ENCODE results near the gene ANO5. TPM values are rescaled to one million over a fixed set of nuclear protein-coding genes. Genes with fewer than 3 reads are reported as not detected.
A peak's percentile ranks its signal among the peaks of the same experiment; 100 is the strongest.

The ANO5 gene
- total RNA-seq, 1 experiment from 2014 or later = not detected

DNA sequence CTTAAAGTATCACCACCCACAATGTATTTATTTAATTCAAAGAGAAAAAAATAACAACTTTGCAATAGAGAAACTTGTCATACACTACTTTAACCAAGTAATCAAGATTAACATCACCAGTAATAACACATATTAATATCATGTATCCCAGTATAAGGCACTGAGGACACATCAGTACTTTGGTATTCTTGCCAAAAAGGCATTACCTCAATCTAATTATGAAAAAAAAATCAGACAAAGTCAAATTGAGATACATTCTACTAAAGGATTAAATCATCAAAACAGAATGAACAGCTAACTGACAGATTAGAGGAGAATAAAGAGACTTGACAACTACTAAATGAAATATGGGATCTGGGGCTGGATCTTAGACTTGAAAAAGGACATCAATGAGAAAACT, 109.5 kb downstream of the ANO5 start:
- no peak overlapping the region for H3K27ac Mint-ChIP-seq (ENCODE audit: unreplicated experiment)
- no peaks in the 10 kb centered on the region for H3K9me3 ChIP-seq
- H3K4me3 ChIP-seq (ENCODE audit: low read depth, low read length) = no peak overlapping the region
- H3K4me3 Mint-ChIP-seq (ENCODE audit: unreplicated experiment) = no peak overlapping the region
- TF ChIP-seq, protein P1, sequence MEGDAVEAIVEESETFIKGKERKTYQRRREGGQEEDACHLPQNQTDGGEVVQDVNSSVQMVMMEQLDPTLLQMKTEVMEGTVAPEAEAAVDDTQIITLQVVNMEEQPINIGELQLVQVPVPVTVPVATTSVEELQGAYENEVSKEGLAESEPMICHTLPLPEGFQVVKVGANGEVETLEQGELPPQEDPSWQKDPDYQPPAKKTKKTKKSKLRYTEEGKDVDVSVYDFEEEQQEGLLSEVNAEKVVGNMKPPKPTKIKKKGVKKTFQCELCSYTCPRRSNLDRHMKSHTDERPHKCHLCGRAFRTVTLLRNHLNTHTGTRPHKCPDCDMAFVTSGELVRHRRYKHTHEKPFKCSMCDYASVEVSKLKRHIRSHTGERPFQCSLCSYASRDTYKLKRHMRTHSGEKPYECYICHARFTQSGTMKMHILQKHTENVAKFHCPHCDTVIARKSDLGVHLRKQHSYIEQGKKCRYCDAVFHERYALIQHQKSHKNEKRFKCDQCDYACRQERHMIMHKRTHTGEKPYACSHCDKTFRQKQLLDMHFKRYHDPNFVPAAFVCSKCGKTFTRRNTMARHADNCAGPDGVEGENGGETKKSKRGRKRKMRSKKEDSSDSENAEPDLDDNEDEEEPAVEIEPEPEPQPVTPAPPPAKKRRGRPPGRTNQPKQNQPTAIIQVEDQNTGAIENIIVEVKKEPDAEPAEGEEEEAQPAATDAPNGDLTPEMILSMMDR (IDR thresholded peaks at IDR 0.05; ENCODE audit: insufficient read depth in 1 of 2, low read depth in 1 of 2, low read length in 1 of 2, severe bottlenecking in 1 of 2, unreplicated experiment in 1 of 2) = no peak
- H3K4me1 ChIP-seq = no peaks in the 10 kb centered on the region
- intact Hi-C loops (cut with micrococcal nuclease; ENCODE audit: unreplicated experiment) = no loop called here
- no peaks in the 10 kb centered on the region for H3K36me3 Mint-ChIP-seq (ENCODE audit: insufficient read depth, unreplicated experiment)
- H3K27me3 ChIP-seq (replicated peaks; ENCODE audit: control insufficient read depth, insufficient read depth, low read length) = no peaks in the 10 kb centered on the region
- ChIA-PET POLR2A (no interaction called here), CTCF (no interaction called here)
- no peaks in the 10 kb centered on the region for H3K9me3 Mint-ChIP-seq (ENCODE audit: unreplicated experiment)
- no peak for DNase-seq
- H3K4me1 Mint-ChIP-seq (ENCODE audit: low read depth, unreplicated experiment) = no peaks in the 10 kb centered on the region
- no TSS peak for BruUV-seq (replicated peaks)
- peaks cover 3% of the 10 kb centered on the region for H3K27me3 Mint-ChIP-seq (ENCODE audit: insufficient read depth, unreplicated experiment)
- H3K36me3 ChIP-seq (ENCODE audit: control insufficient read depth, insufficient read depth, low read length) = no peaks in the 10 kb centered on the region

DNA sequence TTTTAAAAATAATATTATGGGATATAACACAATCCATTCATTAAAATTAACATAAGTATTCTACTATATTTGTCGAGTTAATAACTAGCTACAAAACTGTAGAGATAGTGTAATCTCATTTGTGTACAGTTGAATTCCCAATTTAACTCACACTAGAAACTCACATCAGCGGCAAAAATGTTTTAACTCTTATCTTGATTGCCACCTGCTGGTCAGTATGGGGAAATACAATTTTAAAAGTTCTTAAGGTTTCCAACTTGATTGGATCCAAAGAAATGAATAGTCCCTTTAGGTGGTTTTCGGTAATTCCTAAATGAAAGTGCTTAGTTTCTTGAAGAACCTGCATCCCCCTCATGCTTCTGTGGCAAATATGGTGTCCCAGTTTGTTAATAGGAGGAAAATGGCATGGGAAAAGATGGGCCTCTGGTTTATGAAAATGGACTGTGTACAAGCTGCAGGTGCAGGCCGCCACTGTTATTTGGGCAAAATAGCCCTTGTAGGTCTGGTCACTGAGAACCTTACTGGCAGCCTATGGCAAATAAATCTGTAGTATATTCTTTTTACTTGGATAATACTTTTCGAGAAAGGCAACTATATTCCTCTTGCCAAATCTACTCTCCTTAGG, 111.6 kb downstream of the ANO5 start:
- no TSS peak for BruUV-seq (replicated peaks)
- TF ChIP-seq, protein P1 (IDR thresholded peaks at IDR 0.05; ENCODE audit: insufficient read depth in 1 of 2, low read depth in 1 of 2, low read length in 1 of 2, severe bottlenecking in 1 of 2, unreplicated experiment in 1 of 2) = peak; percentile 53 to 75
- ChIA-PET POLR2A (no interaction called here), CTCF (interaction anchor here (0.5 to 0.6 kb wide), 2 partner anchors 60 to 135 kb away, joined by 3 read pairs; no protein-coding TSS in a partner anchor)
- no peak overlapping the region for H3K27ac Mint-ChIP-seq (ENCODE audit: unreplicated experiment)
- H3K27me3 Mint-ChIP-seq (ENCODE audit: insufficient read depth, unreplicated experiment) = peaks cover 3% of the 10 kb centered on the region
- H3K4me3 Mint-ChIP-seq (ENCODE audit: unreplicated experiment) = no peak overlapping the region
- Histone ChIP-seq H3K4me1 (no peaks in the 10 kb centered on the region), H3K9me3 (no peaks in the 10 kb centered on the region), H3K4me3 (ENCODE audit: low read depth, low read length) (no peak overlapping the region), H3K27me3 (replicated peaks; ENCODE audit: control insufficient read depth, insufficient read depth, low read length) (no peaks in the 10 kb centered on the region), H3K36me3 (ENCODE audit: control insufficient read depth, insufficient read depth, low read length) (no peaks in the 10 kb centered on the region)
- H3K4me1 Mint-ChIP-seq (ENCODE audit: low read depth, unreplicated experiment) = no peaks in the 10 kb centered on the region
- intact Hi-C loops (cut with micrococcal nuclease; ENCODE audit: unreplicated experiment) = loop anchor here (1.0 kb wide), 2 partner anchors 59 to 134 kb away; no protein-coding TSS in a partner anchor
- no peak for DNase-seq
- H3K36me3 Mint-ChIP-seq (ENCODE audit: insufficient read depth, unreplicated experiment) = no peaks in the 10 kb centered on the region
- H3K9me3 Mint-ChIP-seq (ENCODE audit: unreplicated experiment) = no peaks in the 10 kb centered on the region

DNA sequence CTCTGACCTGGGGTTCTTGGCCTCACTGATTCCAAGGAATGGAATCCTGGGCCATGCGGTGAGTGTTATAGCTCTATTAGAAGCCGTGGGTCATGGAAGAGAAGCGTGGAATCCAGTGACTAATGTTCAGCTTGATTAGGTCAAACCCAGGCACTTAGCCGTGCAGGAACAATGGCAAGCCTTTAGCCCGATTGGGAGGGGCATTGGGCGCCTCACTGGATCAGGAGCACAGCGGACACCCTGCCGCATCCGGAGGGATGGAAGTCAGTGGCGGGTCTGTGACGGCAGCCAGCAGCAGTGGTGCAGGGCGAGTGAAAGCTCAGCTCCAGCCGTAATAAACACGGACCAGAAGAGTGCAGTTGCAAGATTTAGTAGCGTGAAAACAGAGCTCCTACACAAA, 124.8 kb downstream of the ANO5 start:
- Histone ChIP-seq H3K9me3 (no peaks in the 10 kb centered on the region), H3K36me3 (ENCODE audit: control insufficient read depth, insufficient read depth, low read length) (no peaks in the 10 kb centered on the region), H3K4me3 (ENCODE audit: low read depth, low read length) (no peak overlapping the region), H3K4me1 (no peaks in the 10 kb centered on the region), H3K27me3 (replicated peaks; ENCODE audit: control insufficient read depth, insufficient read depth, low read length) (no peaks in the 10 kb centered on the region)
- Mint-ChIP-seq H3K9me3 (ENCODE audit: unreplicated experiment) (no peaks in the 10 kb centered on the region), H3K4me3 (ENCODE audit: unreplicated experiment) (no peak overlapping the region), H3K36me3 (ENCODE audit: insufficient read depth, unreplicated experiment) (no peaks in the 10 kb centered on the region), H3K27me3 (ENCODE audit: insufficient read depth, unreplicated experiment) (peaks cover 8% of the 10 kb centered on the region), H3K4me1 (ENCODE audit: low read depth, unreplicated experiment) (no peaks in the 10 kb centered on the region), H3K27ac (ENCODE audit: unreplicated experiment) (no peak overlapping the region)
- POLR2A ChIA-PET = no interaction called here
- CTCF ChIA-PET = no interaction called here
- BruUV-seq (replicated peaks) = no TSS peak
- TF ChIP-seq, protein P1 (IDR thresholded peaks at IDR 0.05; ENCODE audit: insufficient read depth in 1 of 2, low read depth in 1 of 2, low read length in 1 of 2, severe bottlenecking in 1 of 2, unreplicated experiment in 1 of 2) = no peak
- no peak for DNase-seq
- intact Hi-C loops (cut with micrococcal nuclease; ENCODE audit: unreplicated experiment) = no loop called here
